AG04449 (cell line): ENCODE results near the gene ITSN2.

Source experiments
- CTCF ChIA-PET: fragments of 350-600 bp; formaldehyde crosslinking; extraction: SDS; loops from one replicate; lab custom pipeline; 2021; ENCODE audit warnings: antibody characterized with exemption; lab: Yijun Ruan, JAX
- POLR2A ChIA-PET: fragments of 400-600, 350-600 bp; formaldehyde crosslinking; extraction: SDS; loops from one replicate; lab custom pipeline; 2020; ENCODE audit warnings: antibody characterized with exemption, inconsistent platforms; lab: Yijun Ruan, JAX
- DNase-seq: peaks from one replicate; pipeline ENCODE4 v3.0.0-alpha.2; 2010; ENCODE audit warnings: low read depth, low spot score
- H3K4me3 ChIP-seq: 2 replicates; pipeline ENCODE4 v1.5.1; 2011; ENCODE audit warnings: low read depth, mild to moderate bottlenecking, control low read depth, low read length
- TF ChIP-seq, protein P1 (sequence below): IDR thresholded peaks from one replicate; pipeline ENCODE4 v1.5.1; 2011; ENCODE audit warnings: mild to moderate bottlenecking, moderate library complexity, low read length, control low read depth, inconsistent platforms; ENCODE audit not compliant: insufficient read depth; ENCODE audit errors: missing control alignments

Gene ITSN2

GRCh38 chr2:24351627-24351938 lies 8.8 kb downstream of the ITSN2 start:
- ChIA-PET POLR2A (no interaction called here), CTCF (interaction anchor here (0.9 kb wide), 1 partner anchor 23 kb away, joined by 3 read pairs; no protein-coding TSS in a partner anchor)
- no peak for DNase-seq
- no peak overlapping the region for H3K4me3 ChIP-seq
- TF ChIP-seq, protein P1, sequence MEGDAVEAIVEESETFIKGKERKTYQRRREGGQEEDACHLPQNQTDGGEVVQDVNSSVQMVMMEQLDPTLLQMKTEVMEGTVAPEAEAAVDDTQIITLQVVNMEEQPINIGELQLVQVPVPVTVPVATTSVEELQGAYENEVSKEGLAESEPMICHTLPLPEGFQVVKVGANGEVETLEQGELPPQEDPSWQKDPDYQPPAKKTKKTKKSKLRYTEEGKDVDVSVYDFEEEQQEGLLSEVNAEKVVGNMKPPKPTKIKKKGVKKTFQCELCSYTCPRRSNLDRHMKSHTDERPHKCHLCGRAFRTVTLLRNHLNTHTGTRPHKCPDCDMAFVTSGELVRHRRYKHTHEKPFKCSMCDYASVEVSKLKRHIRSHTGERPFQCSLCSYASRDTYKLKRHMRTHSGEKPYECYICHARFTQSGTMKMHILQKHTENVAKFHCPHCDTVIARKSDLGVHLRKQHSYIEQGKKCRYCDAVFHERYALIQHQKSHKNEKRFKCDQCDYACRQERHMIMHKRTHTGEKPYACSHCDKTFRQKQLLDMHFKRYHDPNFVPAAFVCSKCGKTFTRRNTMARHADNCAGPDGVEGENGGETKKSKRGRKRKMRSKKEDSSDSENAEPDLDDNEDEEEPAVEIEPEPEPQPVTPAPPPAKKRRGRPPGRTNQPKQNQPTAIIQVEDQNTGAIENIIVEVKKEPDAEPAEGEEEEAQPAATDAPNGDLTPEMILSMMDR = no peak

DNA sequence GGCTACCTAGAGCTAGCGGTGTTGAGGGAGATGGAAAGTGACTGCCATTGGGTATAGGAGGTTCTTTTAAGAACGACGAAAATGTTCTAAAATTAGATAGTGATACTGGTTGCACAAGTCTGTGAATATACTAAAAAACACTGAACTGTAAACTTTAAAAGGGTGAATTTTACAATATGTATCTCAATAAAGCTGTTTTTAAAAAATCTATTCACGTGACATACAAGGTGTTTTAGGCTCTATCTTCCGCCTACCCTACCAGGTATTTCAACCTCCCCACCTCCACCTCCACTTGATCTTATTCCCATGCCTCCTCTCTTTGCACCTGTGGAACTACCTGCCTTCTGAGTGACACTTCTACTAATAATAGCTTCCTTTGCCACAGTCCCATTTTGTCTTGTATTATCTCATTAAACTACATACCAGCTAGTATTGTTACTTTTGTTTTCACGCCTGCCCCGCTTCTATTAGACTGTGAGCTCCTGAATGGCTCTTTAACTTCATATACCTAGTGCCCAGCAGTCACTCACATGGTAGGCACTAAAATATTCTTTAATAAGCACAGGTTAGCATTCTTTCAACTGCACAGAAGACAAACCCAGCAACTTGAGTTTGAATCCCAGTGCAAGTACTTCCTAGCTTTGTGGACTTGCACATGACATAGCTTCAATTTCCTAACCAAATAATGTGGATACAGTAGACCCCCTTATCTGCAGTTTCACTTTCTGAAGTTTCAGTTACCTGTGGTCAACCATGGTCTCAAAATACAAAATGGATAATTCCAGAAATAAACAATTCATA lies 9.3 kb downstream of the ITSN2 start:
- H3K4me3 ChIP-seq = no peak overlapping the region
- TF ChIP-seq, protein P1 = no peak
- CTCF ChIA-PET = interaction anchor here (0.9 kb wide), 1 partner anchor 23 kb away, joined by 3 read pairs; no protein-coding TSS in a partner anchor
- no peak for DNase-seq
- POLR2A ChIA-PET = no interaction called here

DNA sequence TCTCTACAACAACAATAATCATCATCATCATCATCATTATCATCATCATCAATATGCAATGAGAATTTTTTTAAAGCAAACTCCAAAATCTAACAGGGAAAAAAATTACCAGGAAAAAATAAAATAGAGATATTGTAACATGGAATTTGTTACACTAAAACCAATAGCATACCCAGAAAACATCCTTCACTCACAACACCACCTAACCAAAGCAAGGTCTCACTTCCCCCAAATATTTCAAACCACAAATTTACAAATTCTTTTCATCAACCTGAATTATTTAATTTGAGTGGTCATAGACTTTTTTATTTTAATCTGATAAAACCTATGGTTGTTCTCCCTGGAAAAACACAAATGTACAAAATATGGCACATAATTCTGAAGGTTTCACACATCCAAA lies 11.2 kb downstream of the ITSN2 start:
- POLR2A ChIA-PET = no interaction called here
- no peak overlapping the region for H3K4me3 ChIP-seq
- CTCF ChIA-PET = no interaction called here
- no peak for DNase-seq
- TF ChIP-seq, protein P1 = no peak

GRCh38 chr2:24345937-24346336 lies 14.4 kb downstream of the ITSN2 start:
- H3K4me3 ChIP-seq = no peak overlapping the region
- POLR2A ChIA-PET = no interaction called here
- TF ChIP-seq, protein P1 = no peak
- CTCF ChIA-PET = interaction anchor here (1.5 kb wide), 1 partner anchor 24 kb away, joined by 4 read pairs; no protein-coding TSS in a partner anchor
- DNase-seq = no peak

- ChIA-PET POLR2A (no interaction called here), CTCF (no interaction called here)
- no peak overlapping the region for H3K4me3 ChIP-seq
- TF ChIP-seq, protein P1 = no peak
- DNase-seq = no peak
These were observed 17.0 kb downstream of the ITSN2 start for GRCh38 chr2:24343225-24343882.
